Nephron progenitor cell (in vitro differentiated cells): ENCODE measurements around the gene FOSB.
A peak's percentile ranks its signal among the peaks of the same experiment; 100 is the strongest.

ENCODE experiments used
- DNase-seq: peaks from one replicate; pipeline ENCODE4 v3.0.0; 2021
- H3K27ac Mint-ChIP-seq: 2 replicates; pipeline ENCODE4 v1.8.0; 2021; ENCODE audit warnings: mild to moderate bottlenecking, moderate library complexity, mixed read lengths
- H3K27me3 Mint-ChIP-seq: 2 replicates; pipeline ENCODE4 v1.8.0; 2021; ENCODE audit warnings: mild to moderate bottlenecking, low read depth, mixed read lengths; ENCODE audit not compliant: poor library complexity
- H3K36me3 Mint-ChIP-seq: 2 replicates; pipeline ENCODE4 v1.8.0; 2021; ENCODE audit warnings: low read depth, mixed read lengths
- H3K4me1 Mint-ChIP-seq: 2 replicates; pipeline ENCODE4 v1.8.0; 2021; ENCODE audit warnings: mixed read lengths
- H3K4me3 Mint-ChIP-seq: 2 replicates; pipeline ENCODE4 v1.8.0; 2021; ENCODE audit warnings: mild to moderate bottlenecking, moderate library complexity, mixed read lengths
- H3K9me3 Mint-ChIP-seq: 2 replicates; pipeline ENCODE4 v1.8.0; 2021; ENCODE audit warnings: mild to moderate bottlenecking, moderate library complexity, mixed read lengths
- CTCF ChIP-seq: fragments of 200-600 bp; sonication (generic); IDR thresholded peaks from 2 replicates; pipeline ENCODE4 v1.5.0; 2021; ENCODE audit warnings: antibody characterized with exemption

FOSB gene

DNA sequence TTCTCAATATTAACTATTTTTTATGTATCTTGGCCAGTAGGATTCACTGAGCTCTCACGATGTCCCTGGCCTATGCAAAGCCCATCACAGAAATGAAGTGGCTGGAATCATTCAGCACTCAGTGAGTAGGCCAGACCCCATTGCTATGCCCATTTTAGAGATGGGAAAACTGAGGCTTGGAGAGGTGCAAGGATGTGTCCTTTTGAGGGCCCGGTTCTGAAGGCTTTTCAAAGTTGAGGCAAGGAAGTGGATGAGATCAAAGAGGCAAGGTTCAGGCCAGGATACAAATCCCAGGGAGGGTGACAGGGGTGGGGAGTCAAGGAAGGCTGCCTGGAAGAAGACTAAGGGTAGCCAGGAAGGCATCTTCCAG lies 25.4 kb upstream of the FOSB start:
- H3K36me3 Mint-ChIP-seq, result no peaks in the 10 kb centered on the region
- no peak for TF ChIP-seq CTCF
- peaks cover 47% of the 10 kb centered on the region for H3K4me1 Mint-ChIP-seq
- H3K4me3 Mint-ChIP-seq, result peak overlapping the region; percentile 92
- H3K9me3 Mint-ChIP-seq, result no peaks in the 10 kb centered on the region
- peaks cover 3% of the 10 kb centered on the region for H3K27me3 Mint-ChIP-seq
- peak overlapping the region; percentile 63 for H3K27ac Mint-ChIP-seq
- DNase-seq, result no peak

- Mint-ChIP-seq H3K9me3 (no peaks in the 10 kb centered on the region), H3K4me3 (peak overlapping the region; percentile 92), H3K27ac (peak overlapping the region; percentile 93), H3K36me3 (no peaks in the 10 kb centered on the region), H3K4me1 (peaks cover 51% of the 10 kb centered on the region), H3K27me3 (peaks cover 3% of the 10 kb centered on the region)
- DNase-seq, result peak; percentile 25
- no peak for TF ChIP-seq CTCF
Observed at GRCh38 chr19:45442778-45443461, 24.9 kb upstream of the FOSB start.

DNA sequence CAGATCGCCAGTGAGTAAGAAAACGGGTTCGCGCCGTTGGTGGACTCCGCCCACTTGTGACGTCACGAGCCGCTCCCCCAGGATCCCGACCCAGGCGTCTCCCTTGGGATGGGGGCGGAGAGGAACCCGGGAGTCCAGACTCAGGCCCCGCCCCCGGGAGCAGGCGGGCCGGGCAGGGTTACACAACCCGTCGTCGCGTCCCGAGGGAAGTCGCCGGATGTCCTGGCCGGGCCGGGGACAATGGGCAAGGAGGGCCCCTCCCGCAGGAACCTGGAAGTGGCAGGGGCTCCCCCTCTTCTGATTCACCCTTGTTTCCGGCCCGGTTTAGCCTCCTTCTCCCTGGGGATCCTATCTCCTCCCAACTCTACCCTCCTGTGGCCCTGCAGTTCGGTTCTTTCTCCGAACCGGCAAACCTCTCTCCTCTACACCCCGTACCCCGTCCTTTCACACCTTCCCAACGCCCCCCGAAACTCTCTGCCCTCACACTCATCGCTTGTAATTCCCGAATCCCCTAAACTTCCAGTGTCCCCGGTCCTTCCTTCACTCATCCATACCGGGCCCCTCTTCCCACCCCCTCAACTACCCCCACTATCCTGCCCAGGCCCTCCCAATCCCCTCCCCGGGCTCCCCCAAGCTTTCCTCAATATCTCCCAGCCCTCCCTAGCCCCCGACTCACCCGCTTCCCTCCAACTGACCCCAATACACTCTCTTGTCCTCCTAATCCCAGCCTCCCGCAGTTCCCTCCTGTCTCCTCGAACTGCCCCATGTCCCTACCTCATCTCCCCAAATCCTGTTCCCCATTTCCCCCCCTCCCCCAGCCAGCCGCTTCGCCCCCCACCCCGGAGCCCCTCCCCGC lies 24.1 kb upstream of the FOSB start:
- peaks cover 3% of the 10 kb centered on the region for H3K27me3 Mint-ChIP-seq

GRCh38 chr19:45444318-45445041 lies 23.3 kb upstream of the FOSB start:
- Mint-ChIP-seq H3K4me3 (peak overlapping the region; percentile 92), H3K9me3 (no peaks in the 10 kb centered on the region), H3K36me3 (no peaks in the 10 kb centered on the region), H3K4me1 (peaks cover 63% of the 10 kb centered on the region), H3K27me3 (peaks cover 8% of the 10 kb centered on the region), H3K27ac (peak overlapping the region; percentile 100)
- peak; percentile 99 for DNase-seq
- TF ChIP-seq CTCF, result no peak

More for the DNA sequence above, 24.1 kb upstream of the FOSB start:
- no peak for TF ChIP-seq CTCF
- H3K4me3 Mint-ChIP-seq, result peak overlapping the region; percentile 92
- peak overlapping the region; percentile 100 for H3K27ac Mint-ChIP-seq
- peaks cover 57% of the 10 kb centered on the region for H3K4me1 Mint-ChIP-seq
- H3K36me3 Mint-ChIP-seq, result no peaks in the 10 kb centered on the region
- peak; percentile 98 for DNase-seq
- no peaks in the 10 kb centered on the region for H3K9me3 Mint-ChIP-seq

DNA sequence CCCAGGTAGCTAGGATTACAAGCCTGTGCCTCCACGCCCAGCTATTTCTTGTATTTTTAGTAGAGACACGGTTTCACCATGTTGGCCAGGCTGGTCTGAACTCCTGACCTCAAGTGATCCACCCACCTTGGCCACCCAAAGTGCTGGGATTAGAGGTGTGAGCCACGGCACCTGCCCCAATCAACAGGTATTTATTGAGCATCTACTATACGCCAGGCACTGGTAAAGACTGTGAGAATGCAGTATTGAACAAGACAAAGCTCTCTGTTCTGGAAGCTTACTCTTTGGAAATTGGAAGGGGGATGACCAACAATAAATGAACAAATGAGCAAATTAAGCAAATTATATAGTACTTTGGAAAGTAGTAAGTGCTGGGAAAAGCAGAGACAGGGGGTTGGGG lies 22.7 kb upstream of the FOSB start:
- no peaks in the 10 kb centered on the region for H3K9me3 Mint-ChIP-seq
- H3K27ac Mint-ChIP-seq, result peak overlapping the region; percentile 98
- peaks cover 64% of the 10 kb centered on the region for H3K4me1 Mint-ChIP-seq
- DNase-seq, result no peak
- no peaks in the 10 kb centered on the region for H3K36me3 Mint-ChIP-seq
- peaks cover 8% of the 10 kb centered on the region for H3K27me3 Mint-ChIP-seq
- peak overlapping the region; percentile 78 for H3K4me3 Mint-ChIP-seq
- no peak for TF ChIP-seq CTCF
